Measurements from ENCODE around the gene DOK7.
A peak's percentile ranks its signal among the peaks of the same experiment; 100 is the strongest.

GRCh38 chr4:3484057-3484973, 21.2 kb downstream of the DOK7 start:
- TF ChIP-seq POLR2A (IDR thresholded peaks at IDR 0.05) (peak; percentile 65 to 70), CTCF (IDR thresholded peaks at IDR 0.05 in 4 of 5, conservative IDR thresholded peaks at IDR 0.05 in 1 of 5) (peak in 1 of 5 experiments; percentile 9)
